HG03159 (cell line): ENCODE results near the gene TMEM132D.

ENCODE experiments used
- ATAC-seq: cut with Tn5 transposase; IDR thresholded peaks from one replicate; pipeline ENCODE4 v1.9.1; 2021; ENCODE audit warnings: mild to moderate bottlenecking, moderate library complexity; ENCODE audit not compliant: unreplicated experiment

TMEM132D gene

GRCh38 chr12:129605666-129606065, 298.2 kb downstream of the TMEM132D start:
- no peak for ATAC-seq

- no peak for ATAC-seq
Observed at GRCh38 chr12:129604506-129604905, 299.3 kb downstream of the TMEM132D start.

- no peak for ATAC-seq
Observed at GRCh38 chr12:129599406-129599805, 304.4 kb downstream of the TMEM132D start.

DNA sequence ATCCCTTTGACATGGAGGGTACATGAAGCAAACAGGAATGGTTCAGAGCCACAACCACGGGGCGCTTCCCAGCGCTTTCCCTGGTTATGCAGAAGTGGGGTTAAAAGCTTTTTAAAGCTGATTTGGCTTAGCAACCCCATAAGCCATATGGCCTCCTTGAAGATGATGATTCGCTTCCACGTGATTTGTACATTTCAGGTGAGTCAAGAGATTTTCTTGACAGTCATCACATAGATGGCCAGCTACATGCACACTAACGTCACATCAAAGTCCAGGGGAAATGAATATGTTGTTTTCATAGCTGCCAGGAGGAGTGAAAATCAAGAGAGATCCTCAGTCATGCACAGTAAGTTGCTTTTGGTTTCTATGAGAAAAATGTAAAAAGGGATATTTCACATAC, 309.7 kb downstream of the TMEM132D start:
- ATAC-seq = no peak

DNA sequence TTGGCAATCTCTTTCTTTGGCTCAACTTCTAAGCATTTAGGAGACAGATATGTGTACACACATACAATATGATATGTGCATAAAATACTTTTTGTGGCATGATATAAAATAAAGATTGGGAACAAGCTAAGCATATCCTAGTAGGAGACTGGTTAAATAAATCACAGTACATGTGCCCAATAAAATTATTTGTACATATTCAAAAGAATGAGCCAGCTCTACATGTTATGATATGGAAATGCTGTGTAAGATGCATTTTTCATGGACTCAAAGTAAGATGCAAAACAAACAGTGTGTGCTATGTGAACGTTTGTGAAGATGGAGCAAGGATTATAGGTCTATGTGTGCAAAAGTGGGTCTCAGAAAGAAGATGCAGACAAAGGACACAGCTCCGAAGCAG, 311.4 kb downstream of the TMEM132D start:
- ATAC-seq = no peak

- no peak for ATAC-seq
Observed at GRCh38 chr12:129589503-129589902, 314.3 kb downstream of the TMEM132D start.

DNA sequence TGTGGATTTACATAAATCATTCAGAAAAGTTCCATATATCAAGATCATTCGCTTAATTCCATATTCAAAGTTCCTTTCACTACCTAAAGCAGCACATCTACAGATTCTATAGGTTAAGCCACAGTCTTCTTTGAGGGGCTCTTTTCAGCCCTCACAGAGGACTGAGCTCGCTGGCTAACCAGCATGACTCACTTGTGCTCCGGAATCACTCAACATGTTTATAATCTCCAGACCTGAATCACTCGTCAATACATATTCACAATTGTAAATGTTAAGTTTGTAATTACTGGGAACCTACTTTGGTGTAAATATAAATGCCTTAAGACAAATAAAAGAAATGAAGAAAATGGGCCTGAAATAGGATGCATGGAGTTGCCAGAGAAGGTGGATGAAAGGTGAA, 315.7 kb downstream of the TMEM132D start:
- ATAC-seq = no peak

GRCh38 chr12:129585296-129585695, 318.5 kb downstream of the TMEM132D start:
- ATAC-seq = no peak

DNA sequence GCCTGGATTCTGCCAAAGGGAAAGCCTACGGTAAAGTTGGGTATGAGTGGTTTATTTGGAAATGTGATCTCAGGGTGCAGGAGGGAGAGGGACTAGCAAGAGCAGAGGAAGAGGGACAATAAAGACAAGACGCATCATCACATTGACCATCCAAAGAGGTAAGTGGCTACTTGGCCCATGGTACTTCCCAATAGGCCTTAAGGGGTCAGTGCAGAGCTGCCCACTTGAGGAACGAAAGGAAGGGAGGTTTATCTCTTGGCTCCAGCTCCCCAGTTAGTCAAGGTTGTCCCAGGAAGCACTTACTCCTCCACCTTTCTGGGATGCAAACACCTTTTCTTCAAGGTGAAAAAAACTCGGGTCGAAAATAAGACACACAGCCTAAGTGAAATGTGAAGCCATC, 323.9 kb downstream of the TMEM132D start:
- ATAC-seq = no peak

DNA sequence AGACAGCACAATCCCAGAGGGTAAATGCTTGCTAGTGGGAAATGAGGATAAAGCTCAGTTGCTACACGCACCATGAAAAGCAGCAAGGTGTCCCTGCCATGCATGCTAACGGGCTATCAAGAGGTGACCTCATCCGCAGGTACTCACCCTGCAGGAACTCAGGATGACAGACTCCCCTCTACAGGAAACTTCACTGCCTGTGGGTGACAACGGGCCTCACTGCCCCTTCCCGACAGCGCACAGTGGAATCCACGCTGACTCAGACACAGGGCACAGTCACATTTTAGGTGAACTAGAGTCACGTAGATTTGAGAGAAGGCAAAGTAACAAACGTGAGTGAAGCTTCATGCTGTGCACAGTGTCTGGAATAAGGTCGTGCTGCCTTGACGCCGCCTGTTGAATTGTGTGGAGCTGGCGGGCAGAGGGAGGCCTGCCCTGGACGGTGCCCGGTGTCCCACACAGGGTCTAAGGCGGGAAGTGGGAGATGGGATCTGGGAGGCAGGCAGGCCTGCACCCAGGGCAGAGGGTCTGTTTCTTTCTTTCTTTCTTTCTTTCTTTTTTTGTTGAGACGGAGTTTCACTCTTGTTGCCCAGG, 331.8 kb downstream of the TMEM132D start:
- ATAC-seq = no peak

GRCh38 chr12:129570796-129571400, 332.9 kb downstream of the TMEM132D start:
- ATAC-seq = no peak

DNA sequence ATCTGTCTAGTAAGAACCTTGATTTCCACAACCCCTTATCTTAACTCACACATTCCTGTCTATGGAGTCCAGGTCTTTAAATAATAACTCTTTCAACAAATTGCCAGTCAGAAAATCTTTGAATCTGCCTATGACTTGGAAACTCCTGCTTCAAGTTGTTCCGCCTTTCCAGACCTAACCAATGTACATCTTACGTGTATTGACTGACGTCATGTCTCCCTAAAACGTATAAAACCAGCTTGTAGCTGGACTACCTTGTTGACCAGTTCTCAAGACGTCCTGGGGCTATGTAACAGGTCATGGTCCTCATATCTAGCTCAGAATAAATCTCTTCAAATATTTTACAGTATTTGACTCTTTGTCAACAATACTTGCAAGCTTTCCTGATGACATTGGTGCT, 337.0 kb downstream of the TMEM132D start:
- ATAC-seq = no peak

DNA sequence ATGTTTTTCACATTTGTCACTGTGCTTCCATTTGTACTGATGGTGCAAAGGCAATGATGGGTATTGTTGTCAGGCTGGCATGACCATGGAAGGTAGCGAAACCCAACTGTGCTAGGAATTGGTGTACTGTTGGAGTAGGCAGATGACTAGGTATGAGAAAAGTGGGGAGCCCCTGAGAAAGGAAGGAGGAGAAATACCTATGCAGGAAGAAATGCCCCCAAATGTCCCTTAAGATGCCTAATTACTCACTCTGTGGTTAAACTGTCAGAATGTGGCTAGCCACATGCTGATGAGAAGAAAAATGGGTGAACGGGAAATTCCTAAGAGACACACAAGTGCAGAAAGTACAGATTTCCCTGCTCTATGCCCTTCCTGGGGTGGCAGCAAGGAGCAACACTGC, 339.1 kb downstream of the TMEM132D start:
- ATAC-seq = no peak

- ATAC-seq = no peak
Observed at GRCh38 chr12:129563266-129563665, 340.6 kb downstream of the TMEM132D start.

DNA sequence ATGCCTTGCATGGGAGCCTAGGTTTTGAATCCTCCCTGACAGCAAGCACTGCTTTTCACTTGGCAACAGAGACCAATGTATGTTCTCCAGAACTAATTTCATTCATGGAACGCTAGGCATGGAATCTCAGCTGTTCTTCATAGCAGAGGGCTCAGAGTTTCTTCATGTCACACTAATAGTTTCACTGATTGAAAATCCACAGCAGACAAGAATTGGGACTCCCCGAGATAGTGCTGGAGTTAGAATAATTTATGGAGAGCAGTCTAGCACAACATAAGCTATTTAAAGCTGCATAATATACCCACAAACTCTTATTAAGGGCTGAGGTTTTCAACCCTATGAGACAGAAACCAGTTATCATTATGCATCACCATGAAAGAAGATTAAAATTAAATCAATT, 342.5 kb downstream of the TMEM132D start:
- ATAC-seq = no peak

DNA sequence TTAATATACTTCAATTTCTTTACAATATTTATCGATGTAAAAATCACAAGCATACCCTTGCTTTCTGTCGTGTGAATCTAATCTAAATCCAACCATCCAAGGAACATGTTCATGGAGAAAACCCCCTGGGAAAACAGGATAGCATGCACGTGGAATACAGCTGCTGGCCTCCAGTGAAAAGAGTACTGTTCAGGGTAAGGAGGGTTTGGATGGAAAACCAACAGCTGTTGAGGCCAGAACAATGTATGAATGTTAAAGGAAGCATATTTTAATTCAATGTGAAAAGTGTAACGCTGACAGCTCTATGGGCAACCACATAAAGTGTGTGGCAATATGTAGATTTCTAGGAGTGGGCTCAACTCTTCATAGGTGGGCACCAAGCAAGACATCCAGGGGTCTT, 344.0 kb downstream of the TMEM132D start:
- no peak for ATAC-seq

DNA sequence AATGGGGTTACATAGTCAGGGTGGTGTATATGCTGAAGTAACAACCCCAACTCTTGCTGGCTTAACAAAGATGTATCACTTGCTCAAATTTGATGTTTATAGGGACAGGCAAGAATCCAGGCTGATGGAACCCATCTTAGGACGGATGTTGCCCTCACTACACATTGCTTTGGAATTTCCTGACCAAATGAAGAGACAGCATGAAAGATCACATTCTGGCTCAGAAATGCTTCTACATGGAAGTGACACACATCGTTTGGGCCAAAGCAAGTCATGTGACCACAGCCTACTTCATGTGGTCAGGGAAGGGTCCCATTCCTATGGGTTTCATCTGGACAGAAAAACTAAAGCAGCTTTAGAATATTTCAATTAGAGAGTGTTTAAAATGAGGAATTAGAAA, 345.8 kb downstream of the TMEM132D start:
- ATAC-seq = no peak

DNA sequence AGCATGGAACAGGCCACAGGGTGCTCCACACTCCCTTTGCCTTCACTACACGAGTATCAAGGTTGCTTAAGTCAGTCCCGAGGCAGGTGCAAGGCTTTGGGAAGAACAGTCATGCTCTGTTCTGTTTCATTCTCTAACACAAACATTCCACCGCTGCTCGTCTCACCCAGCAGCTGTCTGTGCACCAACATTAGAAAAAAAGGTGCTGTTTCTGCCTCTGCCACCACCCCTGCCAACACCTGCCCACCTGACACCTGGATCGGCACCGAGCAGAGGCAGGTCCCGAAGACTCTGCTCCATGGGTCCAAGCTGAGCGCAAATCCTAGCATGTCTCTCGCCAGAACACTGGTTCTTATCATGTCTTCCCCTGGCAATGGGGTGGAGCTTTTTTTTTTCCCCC, 347.7 kb downstream of the TMEM132D start:
- no peak for ATAC-seq

DNA sequence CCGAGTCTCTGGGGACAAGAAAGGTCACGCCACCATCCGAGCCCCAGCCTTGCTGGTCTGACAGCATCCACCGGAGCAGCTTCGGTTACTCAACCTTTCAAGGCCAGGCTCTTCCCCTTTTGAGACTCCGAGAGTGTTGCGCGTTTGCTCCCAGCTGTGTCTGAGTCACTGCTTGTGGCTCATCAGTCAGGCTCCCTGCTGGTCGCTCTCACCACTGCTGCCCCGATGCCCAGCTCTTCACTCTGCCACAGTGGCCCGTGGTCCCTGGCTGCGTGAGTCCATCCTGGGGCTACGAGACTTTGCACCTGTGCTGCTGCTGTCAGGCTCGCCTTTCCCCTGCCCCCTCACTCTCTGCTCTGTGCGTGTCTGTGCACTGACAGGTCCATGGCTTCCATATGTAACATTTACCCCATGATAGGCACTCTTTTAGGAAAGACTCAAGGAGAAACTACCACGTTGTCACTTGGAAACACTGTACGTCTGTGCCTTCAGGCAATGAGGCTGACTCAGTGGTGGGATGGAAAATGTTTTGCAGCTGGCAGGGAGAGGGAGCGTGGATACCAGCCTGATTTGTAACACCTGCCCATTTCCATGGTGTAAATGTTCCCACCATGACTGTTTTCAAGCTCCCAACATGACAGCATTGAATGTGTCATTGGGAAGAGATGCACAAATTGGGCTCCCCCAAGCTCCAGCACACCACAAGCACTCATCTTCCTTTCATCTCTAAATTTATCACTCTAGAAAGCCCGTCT, 350.7 kb downstream of the TMEM132D start:
- ATAC-seq = no peak

DNA sequence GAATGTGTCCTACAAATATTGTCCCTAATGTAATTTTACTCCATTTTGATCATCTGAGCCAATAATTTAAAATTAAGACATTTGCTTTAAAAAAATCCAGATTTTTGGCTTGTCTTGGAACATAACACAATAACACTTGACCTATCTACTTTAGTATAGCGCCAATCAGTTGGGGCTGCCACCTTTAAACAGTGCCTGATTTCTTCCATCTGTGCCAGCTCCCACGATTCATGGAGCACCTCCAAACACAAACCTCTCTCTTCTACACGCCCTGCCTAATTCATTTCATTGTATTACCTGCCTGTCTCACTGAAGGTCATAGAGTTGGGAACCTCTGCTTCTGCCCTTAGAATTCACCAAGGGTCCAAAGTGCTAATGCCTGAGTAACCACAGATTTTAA, 352.4 kb downstream of the TMEM132D start:
- no peak for ATAC-seq

DNA sequence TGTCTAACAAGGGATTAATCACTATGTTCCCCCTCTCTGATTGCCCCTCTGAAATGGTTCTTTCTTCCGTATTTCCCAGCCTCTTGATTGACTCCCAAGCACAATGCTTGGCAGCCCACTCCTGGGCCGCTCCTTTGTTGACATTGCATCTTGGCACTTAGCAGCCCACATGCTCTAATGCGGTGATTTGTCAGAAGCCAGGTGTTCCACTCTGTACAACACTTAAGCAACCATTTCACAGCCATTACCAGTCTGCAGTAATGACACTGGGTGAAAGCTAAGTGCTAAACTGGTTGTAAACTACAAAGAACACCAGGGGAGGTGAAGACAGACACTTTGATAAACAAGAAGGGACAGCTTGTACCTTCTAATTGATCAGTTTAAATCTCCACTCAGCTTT, 353.5 kb downstream of the TMEM132D start:
- ATAC-seq = no peak

GRCh38 chr12:129549656-129550055, 354.2 kb downstream of the TMEM132D start:
- ATAC-seq = no peak
